HG02970 (cell line): Measurements from ENCODE around the gene KLK5.

ENCODE experiments used
- ATAC-seq: cut with Tn5 transposase; IDR thresholded peaks from one replicate; pipeline ENCODE4 v1.9.1; 2021; ENCODE audit warnings: mild to moderate bottlenecking, moderate library complexity, moderate number of reproducible peaks; ENCODE audit not compliant: unreplicated experiment, low FRiP score

Gene KLK5

GRCh38 chr19:50896089-50896590, 56.7 kb downstream of the KLK5 start:
- peak; percentile 4 for ATAC-seq

GRCh38 chr19:50894478-50895356, 58.1 kb downstream of the KLK5 start:
- ATAC-seq, result no peak
